Neural cell (in vitro differentiated cells): ENCODE measurements around the gene SNRPD3. TPM values are rescaled to one million over a fixed set of nuclear protein-coding genes. Genes with fewer than 3 reads are reported as not detected.

Experiments
- H2AFZ ChIP-seq: fragments of 200-600, 300-800 bp; sonication (generic), shearing (Covaris generic); 2 replicates; pipeline ENCODE4 v1.6.0; 2014; ENCODE audit warnings: low read depth, mild to moderate bottlenecking, antibody characterized with exemption, low read length, moderate library complexity
- H3F3A ChIP-seq: fragments of 200-600 bp; shearing (Covaris generic); 2 replicates; pipeline ENCODE4 v1.6.1; 2016; ENCODE audit warnings: mild to moderate bottlenecking, moderate library complexity, mixed read lengths, antibody characterized with exemption, low read length; ENCODE audit not compliant: insufficient read depth, poor library complexity, severe bottlenecking
- H3K27ac ChIP-seq: fragments of 200-600, 300-800 bp; sonication (generic), shearing (Covaris generic); 2 replicates; pipeline ENCODE4 v1.5.1; 2014; ENCODE audit warnings: mild to moderate bottlenecking, low read length, moderate library complexity
- H3K27me3 ChIP-seq: fragments of 300-800, 200-600 bp; sonication (generic), shearing (Covaris generic); 2 replicates; pipeline ENCODE4 v1.6.0; 2014; ENCODE audit warnings: mild to moderate bottlenecking, low read depth, low read length, moderate library complexity; ENCODE audit not compliant: insufficient read depth
- H3K36me3 ChIP-seq: fragments of 300-800, 200-600 bp; sonication (generic), shearing (Covaris generic); 2 replicates; pipeline ENCODE4 v1.5.1; 2014; ENCODE audit warnings: mild to moderate bottlenecking, antibody characterized with exemption, low read length, moderate library complexity; ENCODE audit not compliant: insufficient read depth
- H3K4me2 ChIP-seq: fragments of 300-800, 200-600 bp; sonication (generic), shearing (Covaris generic); 2 replicates; pipeline ENCODE4 v1.6.0; 2014; ENCODE audit warnings: mild to moderate bottlenecking, low read length
- H3K4me3 ChIP-seq: fragments of 300-800, 200-600 bp; sonication (generic), shearing (Covaris generic); 2 replicates; pipeline ENCODE4 v1.5.1; 2014; ENCODE audit warnings: mild to moderate bottlenecking, low read length, moderate library complexity
- H3K79me2 ChIP-seq: fragments of 200-600 bp; shearing (Covaris generic); replicated peaks from 2 replicates; pipeline ENCODE4 v1.6.0; 2014; ENCODE audit warnings: mild to moderate bottlenecking, low read length, moderate library complexity; ENCODE audit not compliant: insufficient read depth
- H3K9ac ChIP-seq: fragments of 300-800, 200-600 bp; sonication (generic), shearing (Covaris generic); 2 replicates; pipeline ENCODE4 v1.6.1; 2016; ENCODE audit warnings: mild to moderate bottlenecking, low read length, mixed read lengths
- H3K9me2 ChIP-seq: fragments of 200-600 bp; shearing (Covaris generic); 2 replicates; pipeline ENCODE4 v1.6.1; 2016; ENCODE audit warnings: mild to moderate bottlenecking, low read length, mixed read lengths; ENCODE audit not compliant: insufficient read depth
- H3K9me3 ChIP-seq: fragments of 200-600, 300-800 bp; sonication (generic), shearing (Covaris generic); 2 replicates; pipeline ENCODE4 v1.6.1; 2016; ENCODE audit warnings: mild to moderate bottlenecking, mixed run types, low read length, moderate library complexity, mixed read lengths
- H4K20me1 ChIP-seq: fragments of 200-600 bp; shearing (Covaris generic); 2 replicates; pipeline ENCODE4 v1.6.1; 2016; ENCODE audit warnings: mild to moderate bottlenecking, mixed run types; ENCODE audit not compliant: insufficient read depth
- CTCF ChIP-seq: fragments of 450-650 bp; IDR thresholded peaks from 2 replicates; pipeline ENCODE4 v1.5.1; 2014; ENCODE audit warnings: antibody characterized with exemption, mild to moderate bottlenecking, moderate library complexity; ENCODE audit not compliant: poor library complexity, severe bottlenecking
- EP300 ChIP-seq: fragments of 450-650 bp; conservative IDR thresholded peaks from 2 replicates; pipeline ENCODE4 v1.6.1; 2014; ENCODE audit warnings: antibody characterized with exemption, mild to moderate bottlenecking, moderate library complexity; ENCODE audit not compliant: poor library complexity, severe bottlenecking
- EZH2 ChIP-seq: fragments of 200-600, 300-800 bp; shearing (Covaris generic), sonication (generic); IDR thresholded peaks from 2 replicates; pipeline ENCODE4 v1.6.1; 2014; ENCODE audit warnings: antibody characterized with exemption, low read length, borderline replicate concordance, mild to moderate bottlenecking; ENCODE audit not compliant: insufficient read depth, poor library complexity, severe bottlenecking
- MXI1 ChIP-seq: fragments of 450-650 bp; conservative IDR thresholded peaks from 2 replicates; pipeline ENCODE4 v1.6.1; 2014; ENCODE audit warnings: antibody characterized with exemption, mild to moderate bottlenecking; ENCODE audit not compliant: poor library complexity, severe bottlenecking
- POLR2AphosphoS5 ChIP-seq: IDR thresholded peaks from 2 replicates; pipeline ENCODE4 v1.6.1; 2012
- RAD21 ChIP-seq: fragments of 450-650 bp; conservative IDR thresholded peaks from 2 replicates; pipeline ENCODE4 v1.6.1; 2014; ENCODE audit warnings: antibody characterized with exemption, mild to moderate bottlenecking, moderate library complexity
- REST ChIP-seq: IDR thresholded peaks from 2 replicates; pipeline ENCODE4 v1.6.1; 2012; ENCODE audit warnings: borderline replicate concordance
- SMC3 ChIP-seq: fragments of 450-650 bp; conservative IDR thresholded peaks from 2 replicates; pipeline ENCODE4 v1.6.1; 2014; ENCODE audit warnings: antibody characterized with exemption, mild to moderate bottlenecking, moderate library complexity; ENCODE audit not compliant: poor library complexity
- TAF1 ChIP-seq: IDR thresholded peaks from 2 replicates; pipeline ENCODE4 v1.6.1; 2012; ENCODE audit warnings: low read depth
- polyA plus RNA-seq: library from polyadenylated mRNA; depleted of rRNA; stranded (reverse); fragments of >200 nt; gene quantifications from 2 replicates; pipeline ENCODE4 v1.2.3, GENCODE V29; 2014

SNRPD3 gene
- polyA plus RNA-seq, 1 donor from 2014 or later: 195 TPM

GRCh38 chr22:24559471-24559870, 3.7 kb downstream of the SNRPD3 start:
- Histone ChIP-seq H3K4me3 (no peak overlapping the region), H3K4me2 (no peak overlapping the region), H3F3A (no peaks in the 10 kb centered on the region), H3K36me3 (peaks cover 6% of the 10 kb centered on the region), H3K27me3 (no peaks in the 10 kb centered on the region), H3K9me3 (no peaks in the 10 kb centered on the region), H3K27ac (no peak overlapping the region), H3K9me2 (no peaks in the 10 kb centered on the region), H4K20me1 (no peaks in the 10 kb centered on the region), H3K79me2 (peaks cover 60% of the 10 kb centered on the region), H2AFZ (no peak overlapping the region), H3K9ac (no peak overlapping the region)
- TF ChIP-seq EZH2 (no peak), SMC3 (no peak), CTCF (no peak), RAD21 (no peak), REST (no peak), EP300 (no peak), MXI1 (no peak), TAF1 (no peak), POLR2AphosphoS5 (no peak)

- H3K9ac ChIP-seq: no peak overlapping the region
- no peak overlapping the region for H3K4me2 ChIP-seq
- no peak overlapping the region for H3K27ac ChIP-seq
- H4K20me1 ChIP-seq: no peaks in the 10 kb centered on the region
- no peaks in the 10 kb centered on the region for H3K9me3 ChIP-seq
- no peaks in the 10 kb centered on the region for H3K9me2 ChIP-seq
- no peak overlapping the region for H3K4me3 ChIP-seq
- H2AFZ ChIP-seq: no peak overlapping the region
- no peaks in the 10 kb centered on the region for H3K27me3 ChIP-seq
- no peak for TF ChIP-seq CTCF
- peaks cover 44% of the 10 kb centered on the region for H3K79me2 ChIP-seq
- peaks cover 2% of the 10 kb centered on the region for H3K36me3 ChIP-seq
- H3F3A ChIP-seq: no peaks in the 10 kb centered on the region
Measured at GRCh38 chr22:24563246-24563645, 7.4 kb downstream of the SNRPD3 start.
